ENCODE results near the gene ZIC5. TPM values are rescaled to one million over a fixed set of nuclear protein-coding genes. Genes with fewer than 3 reads are reported as not detected.

The ZIC5 gene
- total and polyA plus RNA-seq, 2 of the 4 experiments (the other 2 are of a cell fraction), result not detected

GRCh38 chr13:99961636-99962035 is 9.9 kb downstream of the ZIC5 start:
- Histone ChIP-seq H3K4me2 (ENCODE audit: low read depth, low read length) (no peak overlapping the region), H3K9me1 (ENCODE audit: insufficient read depth, low read length) (no peaks in the 10 kb centered on the region), H4K5ac (ENCODE audit: low read depth, low read length) (no peak overlapping the region), H3K4ac (ENCODE audit: low read depth, low read length) (no peak overlapping the region), H3K27me3 (ENCODE audit: control insufficient read depth, insufficient read depth, low read length) (peaks cover 79% of the 10 kb centered on the region), H3K36me3 (ENCODE audit: control insufficient read depth, insufficient read depth, low read length) (no peaks in the 10 kb centered on the region), H3K27ac (ENCODE audit: insufficient read depth, low read length) (no peak overlapping the region), H2BK15ac (ENCODE audit: low read depth, low read length) (no peak overlapping the region), H3K56ac (ENCODE audit: extremely low read depth, insufficient read depth, low read length) (no peak overlapping the region), H2BK120ac (ENCODE audit: low read depth, low read length) (no peak overlapping the region), H4K20me1 (ENCODE audit: insufficient read depth, low read length) (no peaks in the 10 kb centered on the region), H4K91ac (ENCODE audit: insufficient read depth, low read depth, low read length) (no peak overlapping the region), H3K9me3 (ENCODE audit: control insufficient read depth, insufficient read depth, low read length) (peaks cover 12% of the 10 kb centered on the region; the same call in 1 of the 2 replicates), H3K14ac (replicated peaks; ENCODE audit: low read depth, low read length) (no peak overlapping the region), H2BK5ac (ENCODE audit: low read depth, low read length, poor library complexity, severe bottlenecking) (no peak overlapping the region), H3K23ac (ENCODE audit: low read depth, low read length) (no peak overlapping the region), H2AK9ac (replicated peaks; ENCODE audit: low read depth, low read length, poor library complexity) (no peak overlapping the region), H2AFZ (replicated peaks; ENCODE audit: low read length, poor library complexity) (no peak overlapping the region), H3K4me1 (ENCODE audit: control insufficient read depth, insufficient read depth, low read length) (no peaks in the 10 kb centered on the region), H3K9ac (ENCODE audit: low read depth, low read length) (no peak overlapping the region), H3K18ac (ENCODE audit: low read depth, low read length) (no peak overlapping the region), H3K79me1 (ENCODE audit: low read depth in 1 of 2, low read length in 2 of 2) (no peaks in the 10 kb centered on the region), H3K4me3 (ENCODE audit: insufficient read depth, low read depth, low read length) (no peak overlapping the region), H2AK5ac (ENCODE audit: low read depth, low read length) (no peak overlapping the region), H4K8ac (ENCODE audit: low read depth in 2 of 2, low read length in 2 of 2) (no peak overlapping the region), H2BK20ac (ENCODE audit: low read depth, low read length) (no peak overlapping the region)
- TF ChIP-seq MXI1 (IDR thresholded peaks at IDR 0.05; ENCODE audit: borderline replicate concordance, low read depth, low read length), result no peak
- TF ChIP-seq RFX5 (IDR thresholded peaks at IDR 0.05; ENCODE audit: low read depth, low read length), result no peak
- TF ChIP-seq MAFK (IDR thresholded peaks at IDR 0.05; ENCODE audit: low read depth, low read length), result no peak
- TF ChIP-seq NFE2L2 (IDR thresholded peaks at IDR 0.05; ENCODE audit: low read depth, low read length), result no peak
- no peak for TF ChIP-seq FOS (IDR thresholded peaks at IDR 0.05; ENCODE audit: low read depth, low read length)
- TF ChIP-seq, protein P1, sequence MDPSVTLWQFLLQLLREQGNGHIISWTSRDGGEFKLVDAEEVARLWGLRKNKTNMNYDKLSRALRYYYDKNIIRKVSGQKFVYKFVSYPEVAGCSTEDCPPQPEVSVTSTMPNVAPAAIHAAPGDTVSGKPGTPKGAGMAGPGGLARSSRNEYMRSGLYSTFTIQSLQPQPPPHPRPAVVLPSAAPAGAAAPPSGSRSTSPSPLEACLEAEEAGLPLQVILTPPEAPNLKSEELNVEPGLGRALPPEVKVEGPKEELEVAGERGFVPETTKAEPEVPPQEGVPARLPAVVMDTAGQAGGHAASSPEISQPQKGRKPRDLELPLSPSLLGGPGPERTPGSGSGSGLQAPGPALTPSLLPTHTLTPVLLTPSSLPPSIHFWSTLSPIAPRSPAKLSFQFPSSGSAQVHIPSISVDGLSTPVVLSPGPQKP (IDR thresholded peaks at IDR 0.05; ENCODE audit: borderline replicate concordance, low read depth, low read length), result no peak
- TF ChIP-seq POLR2A (IDR thresholded peaks at IDR 0.05; ENCODE audit: low read depth, low read length), result no peak
- no peak for TF ChIP-seq RCOR1 (IDR thresholded peaks at IDR 0.05; ENCODE audit: insufficient replicate concordance, low read length)
- dilution Hi-C loops (cut with HindIII; ENCODE audit: low sequenced_read_pairs, unreplicated experiment), result no loop called here
- CTCF ChIA-PET, result no interaction called here
- no peak for ATAC-seq (ENCODE audit: low read depth)
- intact Hi-C loops (cut with micrococcal nuclease), result no loop called here
- no CpG with 5 or more reads among the region's 8 CpGs for WGBS, 2 experiments (ENCODE audit: extremely low coverage in 2 of 2, insufficient read length in 1 of 2)
- BruUV-seq (replicated peaks), result no TSS peak
- no peak for DNase-seq
- in situ Hi-C loops (cut with MboI; ENCODE audit: low sequenced_read_pairs), result no loop called here
- POLR2A ChIA-PET (ENCODE audit: unreplicated experiment), result no interaction called here
